GM12892 (cell line): ENCODE results near the gene NDUFB6.

Source experiments
- POLR2A ChIP-seq: IDR thresholded peaks from 2 replicates; pipeline ENCODE4 v1.6.1; 2011; ENCODE audit warnings: low read depth, low read length, control low read depth
- POLR2AphosphoS5 ChIP-seq: IDR thresholded peaks from 2 replicates; pipeline ENCODE4 v1.6.1; 2011; ENCODE audit warnings: low read depth, low read length, control low read depth
- TAF1 ChIP-seq: IDR thresholded peaks from 2 replicates; pipeline ENCODE4 v1.6.1; 2011; ENCODE audit warnings: low read depth, mild to moderate bottlenecking, control low read depth, low read length, borderline replicate concordance

GRCh38 chr9:32533816-32534215, 39.1 kb downstream of the NDUFB6 start:
- TF ChIP-seq POLR2A (no peak), TAF1 (no peak), POLR2AphosphoS5 (no peak)
